NB4 (cell line): ENCODE measurements around the gene HS3ST4.

Experiments used
- CTCF ChIP-seq: IDR thresholded peaks from one replicate; pipeline ENCODE4 v1.5.1; 2012; ENCODE audit warnings: low read depth, low read length
- MYC ChIP-seq: IDR thresholded peaks from 2 replicates; pipeline ENCODE4 v1.6.1; 2011; ENCODE audit warnings: low read depth, low read length
- POLR2A ChIP-seq: IDR thresholded peaks from 2 replicates; pipeline ENCODE4 v1.6.1; 2011; ENCODE audit warnings: mild to moderate bottlenecking; ENCODE audit not compliant: insufficient read length; ENCODE audit errors: extremely low read depth

- TF ChIP-seq CTCF (no peak), POLR2A (no peak), MYC (no peak)
Measured at GRCh38 chr16:26175944-26176343, 484.2 kb downstream of the HS3ST4 start.
